Vagina (tissue), 2 donors: ENCODE data around the gene SIGLEC10.

Experiments
- CTCF ChIP-seq, 3 experiments: fragments of 450-650 bp in 2 of 3; fragments of 200-600 bp in 1 of 3; sonication (generic) in 1 of 3; IDR thresholded peaks; one replicate each; pipeline ENCODE4 v1.5.1; 2017 to 2019; ENCODE audit warnings: antibody characterized with exemption in 3 of 3, mild to moderate bottlenecking in 2 of 3, moderate library complexity in 2 of 3
- POLR2A ChIP-seq, 2 donors: fragments of 450-650 bp; IDR thresholded peaks; one replicate each; pipeline ENCODE4 v1.6.1; 2017; ENCODE audit warnings: antibody characterized with exemption in 2 of 2, mild to moderate bottlenecking in 2 of 2, moderate library complexity in 2 of 2
- POLR2AphosphoS5 ChIP-seq, 2 donors: sonication (generic); formaldehyde crosslinking; IDR thresholded peaks; one replicate each; pipeline ENCODE4 v1.9.0; 2017; ENCODE audit warnings: antibody characterized with exemption in 2 of 2, mild to moderate bottlenecking in 2 of 2, low read depth in 1 of 2; ENCODE audit not compliant: insufficient read depth in 1 of 2

- no peak for TF ChIP-seq CTCF (IDR thresholded peaks at IDR 0.05)
- TF ChIP-seq POLR2AphosphoS5 (IDR thresholded peaks at IDR 0.05; ENCODE audit: insufficient read depth in 1 of 2, low read depth in 1 of 2) = no peak
- TF ChIP-seq POLR2A (IDR thresholded peaks at IDR 0.05) = no peak
Observed at GRCh38 chr19:51458051-51458645, 40.7 kb upstream of the SIGLEC10 start, which contains the start of gene SIGLEC8.
